Liver (tissue), 9 donors: Measurements from ENCODE around the gene EPS8. TPM values are rescaled to one million over a fixed set of nuclear protein-coding genes. Genes with fewer than 3 reads are reported as not detected.

ENCODE experiments used
- DNase-seq: peaks from one replicate; pipeline ENCODE4 v3.0.0-alpha.2; 2017; ENCODE audit warnings: low spot score
- H3K27ac ChIP-seq, 2 donors: one replicate each; pipeline ENCODE4 v1.7.0; 2013; ENCODE audit warnings: inconsistent platforms in 2 of 2, low read length in 2 of 2, control low read depth in 1 of 2, low read depth in 1 of 2, mild to moderate bottlenecking in 1 of 2
- H3K27me3 ChIP-seq, 4 donors: one replicate each; pipeline versions ENCODE4 v1.6.1 to v1.7.0; 2013; ENCODE audit warnings: low read length in 3 of 4, inconsistent platforms in 1 of 4, mild to moderate bottlenecking in 1 of 4, moderate library complexity in 1 of 4; ENCODE audit not compliant: control insufficient read depth in 4 of 4, insufficient read depth in 4 of 4
- H3K36me3 ChIP-seq, 4 donors: one replicate each; pipeline versions ENCODE4 v1.6.1 to v1.7.0; 2013; ENCODE audit warnings: low read length in 3 of 4, mild to moderate bottlenecking in 3 of 4, low read depth in 1 of 4, moderate library complexity in 1 of 4; ENCODE audit not compliant: control insufficient read depth in 4 of 4, insufficient read depth in 3 of 4
- H3K4me1 ChIP-seq, 4 donors: one replicate each; pipeline versions ENCODE4 v1.6.1 to v1.7.0; 2013; ENCODE audit warnings: low read length in 3 of 4, mild to moderate bottlenecking in 3 of 4, moderate library complexity in 1 of 4; ENCODE audit not compliant: control insufficient read depth in 4 of 4, insufficient read depth in 4 of 4
- H3K4me3 ChIP-seq, 3 donors: one replicate each; pipeline versions ENCODE4 v1.6.1 to v1.7.0; 2013; ENCODE audit warnings: low read length in 3 of 3, control low read depth in 1 of 3, low read depth in 1 of 3, mild to moderate bottlenecking in 1 of 3
- H3K9ac ChIP-seq, 2 donors: one replicate each; pipeline ENCODE4 v1.7.0; 2013; ENCODE audit warnings: low read length in 2 of 2, mild to moderate bottlenecking in 2 of 2, moderate library complexity in 2 of 2, control low read depth in 1 of 2, low read depth in 1 of 2
- H3K9me3 ChIP-seq, 4 donors: one replicate each; pipeline versions ENCODE4 v1.6.1 to v1.7.0; 2013; ENCODE audit warnings: low read length in 3 of 4; ENCODE audit not compliant: control insufficient read depth in 4 of 4
- EGR1 ChIP-seq, 2 donors: IDR thresholded peaks; 2 replicates each; pipeline ENCODE4 v1.6.1; 2016 to 2018; ENCODE audit warnings: antibody characterized with exemption in 2 of 2, low read depth in 2 of 2
- FOXA2 ChIP-seq: IDR thresholded peaks from 2 replicates; pipeline ENCODE4 v1.6.1; 2016; ENCODE audit warnings: antibody characterized with exemption
- GABPA ChIP-seq, 2 donors: IDR thresholded peaks in 1 of 2; conservative IDR thresholded peaks in 1 of 2; 2 replicates each; pipeline ENCODE4 v1.6.1; 2016; ENCODE audit warnings: antibody characterized with exemption in 2 of 2, mild to moderate bottlenecking in 1 of 2, moderate library complexity in 1 of 2
- HNF4A ChIP-seq, 2 donors: conservative IDR thresholded peaks; 2 replicates each; pipeline ENCODE4 v1.6.1; 2016; ENCODE audit warnings: antibody characterized with exemption in 2 of 2, mild to moderate bottlenecking in 2 of 2
- JUND ChIP-seq, 2 donors: IDR thresholded peaks; 2 replicates each; pipeline ENCODE4 v1.6.1; 2016; ENCODE audit warnings: antibody characterized with exemption in 2 of 2
- NR2F2 ChIP-seq: IDR thresholded peaks from 2 replicates; pipeline ENCODE4 v1.6.1; 2016; ENCODE audit warnings: antibody characterized with exemption
- RXRA ChIP-seq, 2 donors: IDR thresholded peaks; 2 replicates each; pipeline ENCODE4 v1.6.1; 2017 to 2018; ENCODE audit warnings: antibody characterized with exemption in 2 of 2, mild to moderate bottlenecking in 1 of 2
- SP1 ChIP-seq: IDR thresholded peaks from 2 replicates; pipeline ENCODE4 v1.6.1; 2018; ENCODE audit warnings: antibody characterized with exemption, mild to moderate bottlenecking
- TAF1 ChIP-seq: conservative IDR thresholded peaks from 2 replicates; pipeline ENCODE4 v1.6.1; 2016; ENCODE audit warnings: antibody characterized with exemption, mild to moderate bottlenecking
- WGBS: extraction: QIAGEN DNeasy Blood & Tissue Kit; methylation state at CpG from one replicate; pipeline ENCODE4 v1.1.7; 2013; 5-methylcytosine and 5-hydroxymethylcytosine counted together
- polyA plus RNA-seq, 2 donors: library from polyadenylated mRNA; stranded (reverse) in 1 of 2; unstranded in 1 of 2; fragments of 200-250 nt in 1 of 2; fragments of >200 nt in 1 of 2; fragmentation: Nextera tagmentation in 1 of 2; extraction: Ambion mirVana in 1 of 2; gene quantifications; one replicate each; pipeline versions ENCODE4 v1.2.1 to v1.2.3, GENCODE V29; 2013 to 2015
- total RNA-seq, 2 donors: library from RNA; depleted of rRNA; stranded (reverse); fragments of >200 nt; gene quantifications; one replicate each; pipeline ENCODE4 v1.2.3, GENCODE V29; 2014
- donor health status: healthy.
- donor health status: healthy.
- donor health status: healthy.
- donor health status: healthy.
- donor health status: healthy.

Gene EPS8
- total and polyA plus RNA-seq, 4 donors: 13.7 to 40.2 (median 15.0) TPM

DNA sequence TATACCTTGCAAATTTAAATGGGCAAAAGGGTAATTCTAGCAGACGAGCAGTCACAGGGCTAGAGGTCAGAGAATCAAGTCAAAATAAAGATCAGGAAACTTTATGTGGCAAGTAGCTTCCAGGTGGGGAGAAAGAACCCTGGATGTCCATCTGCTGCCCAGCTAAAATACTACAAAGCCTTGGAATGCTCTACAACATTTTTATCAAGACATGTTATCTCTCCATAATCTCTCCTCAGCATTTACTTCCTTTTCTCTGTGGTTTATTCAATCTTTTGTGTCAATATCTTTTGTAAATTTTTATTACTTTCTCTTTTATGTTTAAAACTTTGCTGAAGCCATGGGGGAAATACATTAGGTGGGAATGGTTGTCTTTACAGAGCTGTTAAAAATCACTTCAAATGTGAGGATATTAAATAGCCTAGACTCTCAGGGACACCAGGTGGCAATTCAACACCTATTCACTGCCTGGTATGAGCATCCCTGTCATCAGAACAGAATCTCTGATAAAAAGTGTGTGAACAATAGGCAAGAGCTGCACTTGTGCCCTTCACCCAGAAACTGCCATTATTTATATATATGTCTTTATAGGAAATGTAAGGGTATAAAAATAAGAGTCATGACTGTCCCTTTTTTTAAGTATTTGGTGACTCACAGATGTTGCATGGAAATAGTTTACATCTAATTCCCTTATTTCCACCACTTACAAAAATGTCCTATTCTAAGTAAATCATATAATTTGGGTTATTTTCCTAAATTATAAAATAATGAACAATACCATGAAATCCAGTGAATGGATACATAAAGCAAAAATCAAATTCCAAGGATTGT lies 152.9 kb downstream of the EPS8 start:
- H3K9me3 ChIP-seq: no peaks in the 10 kb centered on the region
- no peaks in the 10 kb centered on the region for H3K27me3 ChIP-seq
- no peak overlapping the region for H3K27ac ChIP-seq
- no peak for TF ChIP-seq SP1
- H3K4me1 ChIP-seq: no peaks in the 10 kb centered on the region
- WGBS: 72% methylated on average over 1 of the region's 1 CpG
- no peak for DNase-seq
- H3K36me3 ChIP-seq: peaks cover 0 to 15% (median 10%) of the 10 kb centered on the region in 4 donors
- no peak overlapping the region for H3K4me3 ChIP-seq
- H3K9ac ChIP-seq: no peak overlapping the region

DNA sequence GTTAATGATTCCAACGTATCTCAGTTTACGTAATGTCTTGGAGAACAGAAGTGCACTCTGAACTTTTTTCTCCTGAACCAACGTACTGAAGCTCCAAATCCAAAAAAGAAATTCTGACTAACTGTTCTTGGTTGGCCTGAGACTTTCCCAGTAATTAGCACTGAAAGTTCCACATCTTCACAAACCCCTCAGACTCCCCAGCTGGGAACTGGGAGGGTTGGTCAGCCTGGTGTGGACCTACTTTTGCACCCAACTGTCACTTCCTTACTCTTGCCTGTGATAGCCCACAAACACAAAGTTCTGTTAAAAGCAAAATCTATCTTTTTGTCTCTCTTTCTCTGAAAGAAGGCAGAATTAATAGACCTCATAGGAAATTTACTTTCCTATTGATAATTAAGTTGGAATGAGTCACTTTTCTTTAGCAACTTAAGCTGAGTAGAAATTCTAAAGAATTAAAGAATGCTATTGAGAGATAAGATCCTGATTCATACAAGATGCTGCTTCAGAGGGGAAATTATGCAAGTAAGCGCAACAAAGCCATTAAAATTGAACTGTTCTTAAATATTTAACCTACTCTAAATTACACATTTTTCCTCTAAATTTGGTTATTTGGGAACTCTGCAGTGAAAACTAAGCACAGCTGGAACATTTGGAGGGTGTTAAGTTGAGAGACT lies 155.0 kb downstream of the EPS8 start:
- H3K9ac ChIP-seq: no peak overlapping the region
- no peak overlapping the region for H3K4me3 ChIP-seq
- no peak for DNase-seq
- no peaks in the 10 kb centered on the region for H3K27me3 ChIP-seq
- no peaks in the 10 kb centered on the region for H3K9me3 ChIP-seq
- H3K36me3 ChIP-seq: peaks cover 0 to 6% (median under 1%) of the 10 kb centered on the region in 4 donors
- TF ChIP-seq FOXA2 (no peak), JUND (IDR thresholded peaks at IDR 0.05) (no peak), RXRA (IDR thresholded peaks at IDR 0.05) (no peak), HNF4A (conservative IDR thresholded peaks at IDR 0.05) (no peak)
- 75% methylated on average over 4 of the region's 4 CpGs for WGBS
- peaks cover 0 to 4% (median 0%) of the 10 kb centered on the region in 4 donors for H3K4me1 ChIP-seq
- peak overlapping the region in 1 of 2 donors; percentile 45 for H3K27ac ChIP-seq

DNA sequence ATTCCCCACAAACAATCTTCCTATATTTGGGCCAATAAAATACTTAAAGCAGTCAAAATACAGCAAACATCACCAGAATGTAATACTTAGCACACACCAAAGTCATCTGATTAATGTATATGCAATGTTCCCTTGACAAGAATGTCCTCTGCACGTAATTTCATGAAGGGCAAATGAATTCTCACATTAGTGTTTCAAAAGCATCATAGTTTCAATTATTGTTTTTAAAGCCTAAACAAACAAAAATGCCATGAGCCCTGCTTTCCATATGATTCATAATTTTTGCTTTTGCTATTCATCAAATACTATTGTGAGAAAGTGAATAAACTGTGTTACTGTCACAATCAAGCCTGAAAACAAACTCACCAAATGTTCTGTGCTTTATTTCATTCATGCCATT lies 156.0 kb downstream of the EPS8 start:
- TF ChIP-seq GABPA (IDR thresholded peaks at IDR 0.05 in 1 of 2, conservative IDR thresholded peaks at IDR 0.05 in 1 of 2) (no peak), SP1 (no peak), NR2F2 (no peak), TAF1 (no peak)
- peaks cover 0 to 6% (median under 1%) of the 10 kb centered on the region in 4 donors for H3K36me3 ChIP-seq
- no peak overlapping the region for H3K4me3 ChIP-seq
- H3K4me1 ChIP-seq: peaks cover 0 to 6% (median 0%) of the 10 kb centered on the region in 4 donors
- no peaks in the 10 kb centered on the region for H3K9me3 ChIP-seq
- no peak for DNase-seq
- H3K9ac ChIP-seq: no peak overlapping the region
- no peaks in the 10 kb centered on the region for H3K27me3 ChIP-seq
- WGBS: 88% methylated on average over 1 of the region's 1 CpG
- no peak overlapping the region for H3K27ac ChIP-seq

DNA sequence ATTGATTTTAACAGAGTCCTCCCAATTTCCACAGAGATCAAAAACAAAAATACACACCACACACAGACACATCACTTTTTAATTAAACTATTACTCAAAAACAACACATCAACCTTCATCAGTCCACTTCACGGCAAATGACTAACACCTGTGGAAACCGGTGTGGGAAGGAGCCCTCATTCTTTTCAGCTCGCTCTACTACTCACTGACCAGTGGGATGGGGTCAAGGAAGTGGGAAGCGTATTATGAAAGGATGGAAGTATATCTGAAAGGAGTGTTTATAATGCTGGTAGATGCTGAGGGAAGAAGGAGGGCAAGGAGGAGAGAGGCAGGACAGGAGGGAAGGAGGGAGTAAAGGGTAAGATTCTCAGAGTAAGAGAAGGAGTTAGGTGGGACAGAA lies 156.5 kb downstream of the EPS8 start:
- no peak for DNase-seq
- Histone ChIP-seq H3K9me3 (no peaks in the 10 kb centered on the region), H3K36me3 (peaks cover 0 to 6% (median under 1%) of the 10 kb centered on the region in 4 donors), H3K9ac (no peak overlapping the region), H3K4me3 (no peak overlapping the region), H3K27ac (no peak overlapping the region), H3K27me3 (no peaks in the 10 kb centered on the region), H3K4me1 (peaks cover 0 to 6% (median 0%) of the 10 kb centered on the region in 4 donors)
- 97% methylated on average over 4 of the region's 4 CpGs for WGBS
- TF ChIP-seq EGR1 (IDR thresholded peaks at IDR 0.05; ENCODE audit: low read depth in 2 of 2) (no peak), HNF4A (conservative IDR thresholded peaks at IDR 0.05) (no peak), GABPA (IDR thresholded peaks at IDR 0.05 in 1 of 2, conservative IDR thresholded peaks at IDR 0.05 in 1 of 2) (no peak)
